ENCODE data around the gene CEP170B. TPM values are rescaled to one million over a fixed set of nuclear protein-coding genes. Genes with fewer than 3 reads are reported as not detected.
"Not testable (repeated sequence)": the region's sequence is repeated elsewhere in the genome, so short reads cannot be mapped to it uniquely, and the experiment has no call there.

CEP170B gene
- total RNA-seq, 1 experiment from 2014 or later: 14.4 TPM

DNA sequence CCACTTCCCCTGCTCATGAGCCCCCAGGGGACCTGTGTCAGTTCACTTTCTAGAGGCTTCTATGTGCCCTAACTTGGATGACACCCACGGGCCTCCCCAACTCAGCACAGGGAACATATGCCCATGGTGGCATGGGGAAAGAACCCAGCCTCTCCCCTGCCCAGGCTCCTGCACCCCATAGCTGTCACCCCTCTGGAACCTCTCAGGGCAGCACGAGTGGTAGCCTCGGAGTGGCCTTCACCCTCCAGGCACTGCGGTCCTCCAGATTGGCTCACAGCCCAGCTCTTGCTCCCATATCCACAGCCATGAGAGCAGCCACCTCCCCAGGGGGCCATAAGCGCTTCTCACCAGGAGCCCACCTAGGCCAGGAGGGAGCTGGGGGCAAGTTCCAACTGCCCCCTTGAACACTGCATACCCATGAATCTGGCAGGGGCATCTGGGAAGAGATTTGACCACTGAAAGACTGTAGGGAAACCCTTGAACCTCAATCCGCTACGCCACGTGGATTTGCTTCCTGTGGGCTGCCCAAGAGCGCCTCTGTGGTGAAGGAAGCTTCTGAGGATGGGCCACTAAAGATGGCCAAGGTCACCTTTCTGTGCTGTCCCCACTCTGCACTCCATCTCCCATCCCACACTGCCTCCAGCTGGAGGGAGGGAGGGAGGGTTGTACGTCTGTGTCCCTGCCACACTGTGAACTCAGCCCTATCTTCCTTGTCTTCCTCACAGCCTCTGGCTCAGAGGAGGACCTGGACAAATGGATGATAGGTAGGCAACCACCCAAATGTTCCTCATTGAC lies 71.5 kb downstream of the CEP170B start:
- DNase-seq (ENCODE audit: low spot score): no peak
- in situ Hi-C loops (cut with HindIII; ENCODE audit: low sequenced_read_pairs): loop anchor here (5.0 to 10.0 kb wide), 4 partner anchors 112 to 222 kb away; no protein-coding TSS in a partner anchor

DNA sequence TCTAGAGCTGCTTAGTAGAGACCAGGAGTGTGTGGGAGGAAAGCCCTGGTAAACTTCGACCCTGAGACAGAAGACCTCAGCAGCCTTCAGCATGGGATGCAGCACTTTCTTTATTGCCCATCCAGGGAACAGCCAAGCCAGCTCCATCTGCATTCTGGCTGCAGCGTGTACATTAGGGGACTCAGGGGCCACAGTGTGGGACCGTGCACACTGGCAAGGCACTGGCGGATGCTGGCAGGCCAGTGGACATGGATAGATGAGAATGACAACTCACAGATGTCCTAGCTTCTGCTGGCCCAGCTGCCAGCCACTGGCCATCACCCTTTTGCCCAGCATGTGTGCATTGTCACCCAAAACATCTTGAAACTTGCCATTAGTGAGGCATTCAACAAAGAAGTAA lies 72.1 kb downstream of the CEP170B start:
- in situ Hi-C loops (cut with HindIII; ENCODE audit: low sequenced_read_pairs): loop anchor here (5.0 to 10.0 kb wide), 4 partner anchors 112 to 222 kb away; no protein-coding TSS in a partner anchor
- no peak for DNase-seq (ENCODE audit: low spot score)

- in situ Hi-C loops (cut with HindIII; ENCODE audit: low sequenced_read_pairs): loop anchor here (5.0 to 10.0 kb wide), 4 partner anchors 113 to 223 kb away; no protein-coding TSS in a partner anchor
- DNase-seq (ENCODE audit: low spot score): no peak
These were observed 72.8 kb downstream of the CEP170B start for GRCh38 chr14:104937694-104938365.

DNA sequence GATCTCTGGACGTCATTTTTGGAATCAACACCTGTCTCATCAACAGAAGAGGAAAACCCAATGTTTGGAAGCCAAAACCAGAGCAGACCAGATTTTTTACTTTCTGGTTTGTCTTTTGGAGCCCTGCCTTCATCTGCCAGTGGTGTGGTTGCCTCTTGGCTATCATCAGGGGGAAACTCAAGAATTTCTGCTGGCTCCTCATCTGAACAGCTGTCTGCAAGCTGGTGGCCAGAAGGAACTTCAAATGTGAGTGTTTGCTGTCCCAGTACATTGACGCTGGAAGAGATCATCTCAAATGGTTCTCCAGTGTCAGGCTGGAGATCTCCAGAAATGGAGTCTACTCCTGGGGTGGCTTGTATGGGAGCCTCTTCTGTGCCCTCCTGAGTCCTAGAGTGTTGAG lies 73.4 kb downstream of the CEP170B start:
- in situ Hi-C loops (cut with HindIII; ENCODE audit: low sequenced_read_pairs): loop anchor here (5.0 to 10.0 kb wide), 4 partner anchors 114 to 224 kb away; no protein-coding TSS in a partner anchor
- no peak for DNase-seq (ENCODE audit: low spot score)

- no peak for DNase-seq (ENCODE audit: low spot score)
- in situ Hi-C loops (cut with HindIII; ENCODE audit: low sequenced_read_pairs): loop anchor here (5.0 to 10.0 kb wide), 4 partner anchors 114 to 224 kb away; no protein-coding TSS in a partner anchor
These were observed 73.9 kb downstream of the CEP170B start for GRCh38 chr14:104938960-104939359.

DNA sequence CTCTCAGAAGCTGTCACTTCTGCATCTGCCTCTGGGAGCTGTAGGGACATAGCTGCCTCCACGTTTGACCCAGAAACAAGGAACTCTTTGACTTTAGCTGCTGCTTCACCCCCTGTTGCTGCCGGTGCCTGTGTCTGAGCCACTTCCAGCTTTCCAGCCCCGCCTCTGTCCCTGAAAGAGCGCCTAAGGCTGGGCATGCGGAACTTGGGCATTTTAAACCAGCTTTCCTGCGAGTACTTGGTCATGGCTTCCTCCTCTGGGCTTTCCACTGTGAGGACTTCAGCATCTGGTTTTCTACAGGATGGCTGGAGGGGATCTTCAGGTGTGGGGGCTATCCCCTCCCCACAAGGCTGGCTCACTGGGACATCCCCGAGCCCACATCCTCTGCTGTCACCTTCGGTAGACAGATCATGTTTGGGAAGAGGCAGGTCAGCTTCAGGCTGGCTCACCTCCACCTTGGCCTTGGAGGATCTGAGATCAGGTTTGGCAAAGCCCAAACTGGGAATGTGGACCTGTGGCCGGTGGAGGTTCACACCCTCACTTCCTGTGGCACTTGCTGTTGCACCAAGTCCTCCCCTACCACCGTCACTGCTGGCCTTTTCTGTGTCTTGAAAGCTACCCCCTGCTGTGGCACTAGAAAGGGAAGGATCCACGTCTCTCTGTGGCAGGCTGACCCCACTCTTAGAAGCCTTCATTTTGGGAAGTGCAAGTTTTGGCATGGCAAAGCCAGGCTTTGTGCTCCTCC lies 74.8 kb downstream of the CEP170B start:
- in situ Hi-C loops (cut with HindIII; ENCODE audit: low sequenced_read_pairs): loop anchor here (5.0 to 10.0 kb wide), 4 partner anchors 115 to 225 kb away; no protein-coding TSS in a partner anchor
- no peak for DNase-seq (ENCODE audit: low spot score)

- in situ Hi-C loops (cut with HindIII; ENCODE audit: low sequenced_read_pairs): no loop called here
- DNase-seq (ENCODE audit: low spot score): no peak
These were observed 75.6 kb downstream of the CEP170B start for GRCh38 chr14:104940526-104941150.

- DNase-seq (ENCODE audit: low spot score): no peak
- in situ Hi-C loops (cut with HindIII; ENCODE audit: low sequenced_read_pairs): no loop called here
These were observed 76.7 kb downstream of the CEP170B start for GRCh38 chr14:104941508-104942365.

- DNase-seq (ENCODE audit: low spot score): no peak
- in situ Hi-C loops (cut with HindIII; ENCODE audit: low sequenced_read_pairs): no loop called here
These were observed 77.5 kb downstream of the CEP170B start for GRCh38 chr14:104942586-104942985.

DNA sequence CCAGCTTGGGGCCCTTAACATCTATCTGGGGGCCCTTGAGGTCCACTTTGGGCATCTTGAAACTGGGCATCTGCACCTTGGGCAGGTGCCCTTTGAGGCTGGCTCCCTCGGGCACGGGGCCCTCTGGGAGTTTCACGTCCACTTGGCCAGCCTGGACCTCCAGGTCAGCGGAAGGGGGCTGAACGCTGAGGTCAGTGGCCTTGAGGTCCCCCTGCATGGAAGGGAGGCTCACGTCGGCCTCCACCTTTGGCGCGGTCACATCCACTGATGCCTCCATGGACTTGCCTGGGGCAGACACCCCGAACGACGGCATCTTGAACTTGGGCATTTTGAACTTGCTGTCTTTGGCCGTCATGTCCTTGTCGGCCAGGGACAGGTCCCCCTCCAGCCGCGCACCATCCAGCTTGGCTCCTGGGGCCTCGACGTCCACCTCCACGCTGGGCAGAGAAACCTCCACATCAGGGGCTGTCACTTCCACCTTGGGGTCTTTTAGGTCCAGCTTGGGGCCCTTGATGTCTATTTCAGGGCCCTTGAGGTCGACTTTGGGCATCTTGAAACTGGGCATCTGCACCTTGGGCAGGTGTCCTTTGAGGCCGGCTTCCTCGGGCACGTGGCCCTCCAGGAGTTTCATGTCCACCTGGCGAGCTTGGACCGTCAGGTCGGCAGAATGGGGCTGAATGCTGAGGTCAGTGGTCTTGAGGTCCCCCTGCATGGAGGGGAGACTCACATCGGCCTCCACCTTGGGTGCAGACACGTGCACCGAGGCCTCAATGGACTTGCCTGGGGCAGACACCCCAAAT lies 78.3 kb downstream of the CEP170B start:
- DNase-seq (ENCODE audit: low spot score); in situ Hi-C loops (cut with HindIII; ENCODE audit: low sequenced_read_pairs): not testable (repeated sequence)

DNA sequence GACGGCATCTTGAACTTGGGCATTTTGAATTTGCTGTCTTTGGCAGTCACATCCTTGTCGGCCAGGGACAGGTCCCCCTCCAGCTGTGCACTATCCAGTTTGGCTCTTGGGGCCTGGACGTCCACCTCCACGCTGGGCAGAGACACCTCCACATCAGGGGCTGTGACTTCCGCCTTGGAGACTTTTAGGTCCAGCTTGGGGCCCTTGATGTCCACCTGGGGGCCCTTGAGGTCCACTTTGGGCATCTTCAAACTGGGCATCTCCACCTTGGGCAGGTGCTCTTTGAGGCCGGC lies 78.9 kb downstream of the CEP170B start:
- in situ Hi-C loops (cut with HindIII; ENCODE audit: low sequenced_read_pairs); DNase-seq (ENCODE audit: low spot score): not testable (repeated sequence)

DNA sequence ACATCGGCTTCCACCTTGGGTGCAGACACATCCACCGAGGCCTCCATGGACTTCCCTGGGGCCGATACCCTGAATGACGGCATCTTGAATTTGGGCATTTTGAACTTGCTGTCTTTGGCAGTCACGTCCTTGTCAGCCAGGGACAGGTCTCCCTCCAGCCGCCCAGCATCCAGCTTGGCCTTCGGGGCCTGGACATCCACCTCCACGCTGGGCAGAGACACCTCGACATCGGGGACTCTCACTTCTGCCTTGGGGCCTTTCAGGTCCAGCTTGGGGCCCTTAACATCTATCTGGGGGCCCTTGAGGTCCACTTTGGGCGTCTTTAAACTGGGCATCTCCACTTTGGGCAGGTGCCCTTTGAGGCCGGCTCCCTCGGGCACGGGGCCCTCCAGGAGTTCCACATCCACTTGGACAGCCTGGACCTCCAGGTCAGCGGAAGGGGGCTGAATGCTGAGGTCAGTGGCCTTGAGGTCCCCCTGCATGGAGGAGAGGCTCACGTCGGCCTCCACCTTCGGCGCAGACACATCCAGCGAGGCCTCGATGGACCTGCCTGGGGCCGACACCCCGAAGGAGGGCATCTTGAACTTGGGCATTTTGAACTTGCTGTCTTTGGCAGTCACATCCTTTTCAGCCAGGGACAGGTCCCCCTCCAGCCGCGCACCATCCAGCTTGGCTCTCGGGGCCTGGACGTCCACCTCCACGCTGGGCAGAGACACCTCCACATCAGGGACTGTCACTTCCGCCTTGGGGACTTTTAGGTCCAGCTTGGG lies 79.6 kb downstream of the CEP170B start:
- in situ Hi-C loops (cut with HindIII; ENCODE audit: low sequenced_read_pairs); DNase-seq (ENCODE audit: low spot score): not testable (repeated sequence)

DNA sequence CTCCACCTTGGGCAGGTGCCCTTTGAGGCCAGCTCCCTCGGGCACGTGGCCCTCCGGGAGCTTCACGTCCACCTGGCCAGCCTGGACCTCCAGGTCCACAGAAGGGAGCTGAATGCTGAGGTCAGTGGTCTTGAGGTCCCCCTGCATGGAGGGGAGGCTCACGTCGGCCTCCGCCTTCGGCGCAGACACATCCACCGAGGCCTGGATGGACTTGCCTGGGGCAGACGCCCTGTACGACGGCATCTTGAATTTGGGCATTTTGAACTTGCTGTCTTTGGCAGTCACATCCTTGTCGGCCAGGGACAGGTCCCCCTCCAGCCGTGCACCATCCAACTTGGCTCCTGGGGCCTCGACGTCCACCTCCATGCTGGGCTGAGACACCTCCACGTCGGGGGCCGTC lies 80.2 kb downstream of the CEP170B start:
- in situ Hi-C loops (cut with HindIII; ENCODE audit: low sequenced_read_pairs); DNase-seq (ENCODE audit: low spot score): not testable (repeated sequence)
